Measurements from ENCODE around the gene EIF4G3.

The EIF4G3 gene

DNA sequence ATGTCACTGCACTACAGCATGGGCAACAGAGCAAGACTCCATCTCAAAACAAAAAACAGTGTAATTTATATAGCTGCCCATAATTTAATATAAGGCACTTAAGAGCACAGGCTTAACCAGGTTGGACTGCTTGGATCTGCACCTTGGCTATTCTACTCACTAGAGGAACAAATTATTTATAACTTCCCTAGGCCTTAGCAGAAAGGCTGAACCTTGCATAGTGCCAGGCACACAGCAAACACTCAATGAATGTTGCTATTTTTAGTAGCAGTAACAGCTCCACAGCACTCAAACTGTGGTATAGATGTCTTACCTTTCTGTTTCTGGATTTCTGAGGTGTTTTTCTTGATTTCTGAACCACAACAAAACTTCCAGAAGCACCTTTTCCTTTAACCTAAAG lies 409.4 kb downstream of the EIF4G3 start:
- DNase-seq: no peak
- Histone ChIP-seq H3K4me1 (ENCODE audit: control extremely low read depth in 1 of 4, control insufficient read depth in 4 of 4, insufficient read depth in 4 of 4, low read length in 3 of 4) (no peaks in the 10 kb centered on the region), H3K36me3 (ENCODE audit: control insufficient read depth in 4 of 4, insufficient read depth in 4 of 4, low read length in 3 of 4) (peaks cover 38 to 96% (median 74%) of the 10 kb centered on the region in 4 experiments), H3K4me3 (ENCODE audit: control insufficient read depth in 1 of 7, extremely low read depth in 1 of 7, insufficient read depth in 4 of 7, low read depth in 2 of 7, low read length in 6 of 7) (no peak overlapping the region), H3K27ac (ENCODE audit: insufficient read depth in 1 of 2, low read depth in 1 of 2, low read length in 2 of 2, poor library complexity in 1 of 2, severe bottlenecking in 2 of 2) (no peak overlapping the region), H3K9me3 (ENCODE audit: control extremely low read depth in 1 of 5, control insufficient read depth in 4 of 5, insufficient read depth in 2 of 5, low read depth in 1 of 5, low read length in 4 of 5) (no peaks in the 10 kb centered on the region), H3K27me3 (replicated peaks in 2 of 5; ENCODE audit: control insufficient read depth in 4 of 5, insufficient read depth in 5 of 5, low read length in 4 of 5) (no peaks in the 10 kb centered on the region)
- ChIA-PET POLR2A (no interaction called here), CTCF (interaction anchor here (1.3 kb wide), 1 partner anchor 23 kb away, joined by 3 read pairs; no protein-coding TSS in a partner anchor)

DNA sequence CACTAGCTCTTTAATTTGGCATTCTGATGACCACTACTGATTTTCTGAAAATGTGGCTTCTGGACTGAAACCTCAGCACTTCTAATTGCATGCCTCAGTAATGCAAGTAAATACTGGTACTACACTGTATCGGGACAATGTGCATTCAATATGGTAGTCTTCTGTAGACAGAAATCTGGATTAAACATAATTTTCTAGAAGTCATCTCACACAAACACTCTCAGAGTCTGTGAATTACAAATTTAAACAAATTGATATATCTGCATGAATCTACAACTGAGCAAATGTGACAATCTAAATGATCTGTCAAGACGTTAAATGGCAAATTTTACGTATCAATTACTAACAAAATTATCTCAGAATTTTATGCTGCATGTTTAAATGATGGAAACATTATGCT lies 413.3 kb downstream of the EIF4G3 start:
- Histone ChIP-seq H3K4me3 (ENCODE audit: control insufficient read depth in 1 of 7, extremely low read depth in 1 of 7, insufficient read depth in 4 of 7, low read depth in 2 of 7, low read length in 6 of 7) (no peak overlapping the region), H3K27ac (ENCODE audit: insufficient read depth in 1 of 2, low read depth in 1 of 2, low read length in 2 of 2, poor library complexity in 1 of 2, severe bottlenecking in 2 of 2) (no peak overlapping the region), H3K27me3 (replicated peaks in 2 of 5; ENCODE audit: control insufficient read depth in 4 of 5, insufficient read depth in 5 of 5, low read length in 4 of 5) (no peaks in the 10 kb centered on the region), H3K9me3 (ENCODE audit: control extremely low read depth in 1 of 5, control insufficient read depth in 4 of 5, insufficient read depth in 2 of 5, low read depth in 1 of 5, low read length in 4 of 5) (no peaks in the 10 kb centered on the region), H3K36me3 (ENCODE audit: control insufficient read depth in 4 of 4, insufficient read depth in 4 of 4, low read length in 3 of 4) (peaks cover 24 to 92% (median 70%) of the 10 kb centered on the region in 4 experiments), H3K4me1 (ENCODE audit: control extremely low read depth in 1 of 4, control insufficient read depth in 4 of 4, insufficient read depth in 4 of 4, low read length in 3 of 4) (no peaks in the 10 kb centered on the region)
- no peak for DNase-seq
- CTCF ChIA-PET: no interaction called here
- WGBS (ENCODE audit: insufficient coverage): no CpG with 5 or more reads among the region's 3 CpGs
- POLR2A ChIA-PET: no interaction called here

DNA sequence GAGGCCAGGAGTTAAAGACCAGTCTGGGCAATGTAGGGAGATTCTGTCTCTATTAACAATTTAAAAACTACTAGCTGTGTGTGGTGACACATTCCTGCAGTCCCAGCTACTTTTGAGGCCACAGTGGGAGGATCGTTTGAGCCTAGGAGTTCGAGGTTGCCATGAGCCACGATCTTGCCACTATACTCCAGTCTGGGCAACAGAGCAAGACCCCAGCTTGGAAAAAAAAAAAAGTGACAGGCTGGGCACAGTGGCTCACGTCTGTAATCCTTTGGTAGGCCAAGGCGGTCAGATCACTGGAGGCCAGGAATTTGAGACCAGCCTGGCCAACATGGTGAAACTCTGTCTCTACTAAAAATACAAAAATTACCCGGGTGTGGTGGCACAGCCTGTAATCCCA lies 416.4 kb downstream of the EIF4G3 start:
- 95% methylated on average over 6 of the region's 6 CpGs for WGBS (ENCODE audit: insufficient coverage)
- no peak for DNase-seq
- Histone ChIP-seq H3K36me3 (ENCODE audit: control insufficient read depth in 4 of 4, insufficient read depth in 4 of 4, low read length in 3 of 4) (peaks cover 20 to 90% (median 74%) of the 10 kb centered on the region in 4 experiments), H3K27me3 (replicated peaks in 2 of 5; ENCODE audit: control insufficient read depth in 4 of 5, insufficient read depth in 5 of 5, low read length in 4 of 5) (no peaks in the 10 kb centered on the region), H3K27ac (ENCODE audit: insufficient read depth in 1 of 2, low read depth in 1 of 2, low read length in 2 of 2, poor library complexity in 1 of 2, severe bottlenecking in 2 of 2) (no peak overlapping the region), H3K4me3 (ENCODE audit: control insufficient read depth in 1 of 7, extremely low read depth in 1 of 7, insufficient read depth in 4 of 7, low read depth in 2 of 7, low read length in 6 of 7) (no peak overlapping the region), H3K4me1 (ENCODE audit: control extremely low read depth in 1 of 4, control insufficient read depth in 4 of 4, insufficient read depth in 4 of 4, low read length in 3 of 4) (no peaks in the 10 kb centered on the region), H3K9me3 (ENCODE audit: control extremely low read depth in 1 of 5, control insufficient read depth in 4 of 5, insufficient read depth in 2 of 5, low read depth in 1 of 5, low read length in 4 of 5) (no peaks in the 10 kb centered on the region)
- POLR2A ChIA-PET: no interaction called here
- CTCF ChIA-PET: interaction anchor here (2.2 kb wide), 1 partner anchor 9 kb away, joined by 6 read pairs; no protein-coding TSS in a partner anchor
